Osteocyte (in vitro differentiated cells): Measurements from ENCODE around the gene GTF3C1. TPM values are rescaled to one million over a fixed set of nuclear protein-coding genes. Genes with fewer than 3 reads are reported as not detected.

Experiments used
- DNase-seq: peaks from one replicate; pipeline ENCODE4 v3.0.0; 2021; ENCODE audit warnings: mixed read lengths; ENCODE audit not compliant: unreplicated experiment; ENCODE audit errors: extremely low spot score
- H3K27ac Mint-ChIP-seq: one replicate; pipeline ENCODE4 v1.8.0; 2021; ENCODE audit warnings: mild to moderate bottlenecking, mixed read lengths; ENCODE audit not compliant: unreplicated experiment
- H3K27me3 Mint-ChIP-seq: one replicate; pipeline ENCODE4 v1.8.0; 2021; ENCODE audit warnings: mixed read lengths; ENCODE audit not compliant: unreplicated experiment
- H3K36me3 Mint-ChIP-seq: one replicate; pipeline ENCODE4 v1.8.0; 2021; ENCODE audit warnings: mixed read lengths; ENCODE audit not compliant: unreplicated experiment
- H3K4me1 Mint-ChIP-seq: one replicate; pipeline ENCODE4 v1.8.0; 2021; ENCODE audit warnings: mixed read lengths; ENCODE audit not compliant: unreplicated experiment
- H3K4me3 Mint-ChIP-seq: one replicate; pipeline ENCODE4 v1.8.0; 2021; ENCODE audit warnings: mild to moderate bottlenecking, moderate library complexity, mixed read lengths; ENCODE audit not compliant: unreplicated experiment
- H3K9me3 Mint-ChIP-seq: one replicate; pipeline ENCODE4 v1.8.0; 2021; ENCODE audit warnings: mixed read lengths; ENCODE audit not compliant: unreplicated experiment
- CTCF ChIP-seq: fragments of 200-600 bp; sonication (generic); IDR thresholded peaks from 2 replicates; pipeline ENCODE4 v1.5.0; 2021; ENCODE audit warnings: antibody characterized with exemption, mild to moderate bottlenecking, moderate library complexity
- total RNA-seq: library from RNA; stranded (reverse); gene quantifications from 2 replicates; pipeline ENCODE4 v1.2.1, GENCODE V29; 2021

Gene GTF3C1
- total RNA-seq, 1 donor from 2014 or later, result 92.3 TPM

DNA sequence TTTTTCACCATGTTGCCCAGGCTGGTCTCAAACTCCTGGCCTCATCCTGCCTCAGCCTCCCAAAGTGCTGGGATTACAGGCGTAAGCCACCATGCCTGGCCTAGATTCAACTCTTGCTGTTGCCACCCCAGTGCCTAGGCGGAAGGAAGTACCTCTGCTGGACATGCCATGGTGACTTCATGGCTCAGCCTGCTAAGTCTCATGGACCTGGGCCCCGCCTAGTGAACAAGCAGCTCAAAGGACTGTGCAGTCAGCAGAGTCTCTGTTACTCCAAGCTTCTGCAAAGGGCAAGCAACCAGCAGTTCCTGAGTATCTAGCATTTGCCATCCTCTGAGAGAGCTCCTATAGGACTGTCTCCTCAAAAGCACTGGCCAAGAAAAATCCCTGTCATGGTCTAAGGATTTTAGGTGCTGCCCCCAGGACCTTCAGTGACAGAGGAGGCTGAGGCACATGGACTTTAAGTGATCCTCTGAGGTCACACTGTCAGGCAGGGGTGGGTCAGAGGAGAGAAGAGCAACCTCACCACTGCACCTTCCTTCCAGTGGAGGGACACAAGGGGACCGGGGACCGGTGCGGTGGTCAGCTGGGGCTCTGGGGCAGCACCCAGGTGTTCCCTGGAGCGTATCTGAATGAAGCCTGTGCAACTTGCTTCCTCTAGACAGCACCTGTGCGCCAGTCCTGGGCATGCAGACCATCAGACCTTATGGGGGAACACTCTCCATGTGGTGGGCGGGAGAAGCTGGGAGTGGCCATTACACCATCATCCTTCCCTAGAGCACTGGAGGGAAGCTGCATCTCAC is 76.4 kb downstream of the GTF3C1 start:
- H3K4me3 Mint-ChIP-seq, result no peak overlapping the region
- no peaks in the 10 kb centered on the region for H3K27me3 Mint-ChIP-seq
- H3K27ac Mint-ChIP-seq, result no peak overlapping the region
- peaks cover 13% of the 10 kb centered on the region for H3K4me1 Mint-ChIP-seq
- TF ChIP-seq CTCF, result no peak
- H3K9me3 Mint-ChIP-seq, result no peaks in the 10 kb centered on the region
- H3K36me3 Mint-ChIP-seq, result peaks cover 67% of the 10 kb centered on the region
- DNase-seq, result no peak

- H3K36me3 Mint-ChIP-seq, result peaks cover 69% of the 10 kb centered on the region
- TF ChIP-seq CTCF, result no peak
- no peaks in the 10 kb centered on the region for H3K9me3 Mint-ChIP-seq
- no peaks in the 10 kb centered on the region for H3K27me3 Mint-ChIP-seq
- no peak for DNase-seq
- peaks cover 13% of the 10 kb centered on the region for H3K4me1 Mint-ChIP-seq
- H3K27ac Mint-ChIP-seq, result no peak overlapping the region
- H3K4me3 Mint-ChIP-seq, result no peak overlapping the region
Measured at GRCh38 chr16:27472091-27473020, 77.4 kb downstream of the GTF3C1 start.

GRCh38 chr16:27471661-27472060 is 78.1 kb downstream of the GTF3C1 start:
- TF ChIP-seq CTCF, result no peak
- H3K4me3 Mint-ChIP-seq, result no peak overlapping the region
- peaks cover 71% of the 10 kb centered on the region for H3K36me3 Mint-ChIP-seq
- no peak overlapping the region for H3K27ac Mint-ChIP-seq
- H3K4me1 Mint-ChIP-seq, result peaks cover 13% of the 10 kb centered on the region
- no peak for DNase-seq
- H3K9me3 Mint-ChIP-seq, result no peaks in the 10 kb centered on the region
- no peaks in the 10 kb centered on the region for H3K27me3 Mint-ChIP-seq

DNA sequence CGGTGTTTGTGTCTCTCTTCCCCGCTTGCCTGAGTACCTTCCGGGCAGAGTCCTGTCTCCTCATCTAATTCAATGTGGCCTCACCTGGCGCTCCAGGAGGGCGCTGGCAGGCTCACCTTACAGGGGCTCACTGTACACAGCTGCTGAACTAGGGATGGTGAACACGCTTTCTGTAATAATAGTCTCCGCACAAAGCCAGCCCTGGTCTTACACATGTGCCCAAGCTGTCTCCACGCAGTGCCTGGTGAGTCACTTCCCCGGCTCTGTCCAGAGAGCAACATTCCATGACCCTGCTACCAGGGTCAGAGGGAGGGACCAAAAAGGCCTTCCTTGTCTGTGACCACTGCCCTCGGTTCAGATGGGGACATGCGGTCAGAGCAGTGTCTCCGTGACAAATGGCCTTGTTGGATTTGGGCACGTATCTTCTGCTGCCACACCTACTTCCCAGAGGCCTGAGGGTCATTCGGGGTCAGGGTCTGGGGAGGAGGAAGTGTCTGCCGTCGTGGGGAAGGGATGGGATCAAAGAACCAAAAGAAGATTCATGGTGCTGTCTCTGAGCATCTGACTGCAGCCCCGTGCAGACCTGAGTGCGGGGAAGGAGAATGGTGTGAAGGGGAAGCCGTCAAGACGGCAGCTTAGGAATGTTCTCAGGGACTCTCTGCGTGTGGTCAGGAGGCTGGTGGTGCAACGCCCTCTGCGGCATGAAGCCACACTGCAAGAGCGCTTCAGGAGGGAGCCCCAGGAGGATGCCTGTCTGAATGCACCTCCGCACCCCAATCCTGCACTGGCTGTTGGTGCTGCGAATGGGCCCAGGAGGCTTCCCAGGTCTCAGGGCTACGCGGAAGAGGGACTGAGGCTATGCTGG is 78.9 kb downstream of the GTF3C1 start:
- TF ChIP-seq CTCF, result no peak
- DNase-seq, result no peak
- no peak overlapping the region for H3K4me3 Mint-ChIP-seq
- no peak overlapping the region for H3K27ac Mint-ChIP-seq
- H3K27me3 Mint-ChIP-seq, result no peaks in the 10 kb centered on the region
- H3K4me1 Mint-ChIP-seq, result peaks cover 13% of the 10 kb centered on the region
- no peaks in the 10 kb centered on the region for H3K9me3 Mint-ChIP-seq
- peaks cover 73% of the 10 kb centered on the region for H3K36me3 Mint-ChIP-seq
